K562 treated with DMSO at 1 percent for 24 hours (cell line): Measurements from ENCODE around the gene PCDHA5. TPM values are rescaled to one million over a fixed set of nuclear protein-coding genes. Genes with fewer than 3 reads are reported as not detected.

Experiments
- total RNA-seq: library from RNA; unstranded; fragments of 300-600 nt; gene quantifications from 2 replicates; pipeline ENCODE4 v1.2.3, GENCODE V29; 2022; ENCODE audit warnings: low read depth; ENCODE audit not compliant: insufficient read depth

Gene PCDHA5
- total RNA-seq, 1 experiment from 2014 or later: 0.13 TPM

Other genes with a start within 250 kb of the PCDHA5 start
- gene CD14, start 188.4 kb upstream of the PCDHA5 start, total RNA-seq: 1.1 and 1.6 TPM in 2 replicates
- gene TMCO6, start 182.2 kb upstream of the PCDHA5 start, total RNA-seq: 15.2 and 22.3 TPM in 2 replicates
- gene NDUFA2, start 174.0 kb upstream of the PCDHA5 start, total RNA-seq: 215 and 263 TPM in 2 replicates
- gene IK, start 173.8 kb upstream of the PCDHA5 start, total RNA-seq: 149 and 175 TPM in 2 replicates
- gene WDR55, start 156.7 kb upstream of the PCDHA5 start, total RNA-seq: 42.8 and 44.6 TPM in 2 replicates
- gene DND1, start 148.0 kb upstream of the PCDHA5 start, total RNA-seq: 2.2 and 4.9 TPM in 2 replicates
- gene HARS1, start 130.2 kb upstream of the PCDHA5 start, total RNA-seq: 63.3 and 68.0 TPM in 2 replicates
- 19.8 and 20.5 TPM in 2 replicates for gene HARS2, start 130.2 kb upstream of the PCDHA5 start, total RNA-seq
- 44.2 and 45.1 TPM in 2 replicates for gene ZMAT2, start 121.2 kb upstream of the PCDHA5 start, total RNA-seq
- gene PCDHA1, start 35.5 kb upstream of the PCDHA5 start, total RNA-seq: not detected in 2 replicates
- not detected in 2 replicates for gene PCDHA2, start 26.8 kb upstream of the PCDHA5 start, total RNA-seq
- gene PCDHA3, start 20.6 kb upstream of the PCDHA5 start, total RNA-seq: not detected in 2 replicates
- gene PCDHA4, start 14.5 kb upstream of the PCDHA5 start, total RNA-seq: not detected in 2 replicates
- gene PCDHA6, start 6.3 kb downstream of the PCDHA5 start, total RNA-seq: not detected in 2 replicates
- not detected in 2 replicates for gene PCDHA7, start 12.7 kb downstream of the PCDHA5 start, total RNA-seq
- gene PCDHA8, start 19.6 kb downstream of the PCDHA5 start, total RNA-seq: not detected in 2 replicates
- gene PCDHA9, start 26.8 kb downstream of the PCDHA5 start, total RNA-seq: not detected in 2 replicates
- gene PCDHA10, start 34.3 kb downstream of the PCDHA5 start, total RNA-seq: not detected in 2 replicates
- not detected in 2 replicates for gene PCDHA11, start 47.3 kb downstream of the PCDHA5 start, total RNA-seq
- not detected in 2 replicates for gene PCDHA12, start 53.7 kb downstream of the PCDHA5 start, total RNA-seq
- not detected in 2 replicates for gene PCDHA13, start 60.5 kb downstream of the PCDHA5 start, total RNA-seq
- not detected in 2 replicates for gene PCDHAC1, start 104.7 kb downstream of the PCDHA5 start, total RNA-seq
- gene PCDHAC2, start 144.9 kb downstream of the PCDHA5 start, total RNA-seq: not detected in 2 replicates
- not detected in 2 replicates for gene PCDHB1, start 229.8 kb downstream of the PCDHA5 start, total RNA-seq